ENCODE data around the gene HINT3.
"Not testable (repeated sequence)": the region's sequence is repeated elsewhere in the genome, so short reads cannot be mapped to it uniquely, and the experiment has no call there.

Gene HINT3

GRCh38 chr6:126002755-126003679, 46.4 kb downstream of the HINT3 start:
- DNase-seq (ENCODE audit: low spot score) = no peak

- no peak for DNase-seq (ENCODE audit: low spot score)
Measured at GRCh38 chr6:126007800-126008199, 51.2 kb downstream of the HINT3 start.

GRCh38 chr6:126010040-126010439, 53.5 kb downstream of the HINT3 start:
- no peak for DNase-seq (ENCODE audit: low spot score)

- DNase-seq (ENCODE audit: low spot score) = no peak
Measured at GRCh38 chr6:126015863-126016262, 59.3 kb downstream of the HINT3 start.

GRCh38 chr6:126016591-126016990, 60.0 kb downstream of the HINT3 start:
- no peak for DNase-seq (ENCODE audit: low spot score)

GRCh38 chr6:126017668-126018067, 61.1 kb downstream of the HINT3 start:
- no peak for DNase-seq (ENCODE audit: low spot score)

GRCh38 chr6:126020305-126021050, 63.9 kb downstream of the HINT3 start:
- no peak for DNase-seq (ENCODE audit: low spot score)

GRCh38 chr6:126023474-126023873, 66.9 kb downstream of the HINT3 start:
- not testable (repeated sequence) for DNase-seq (ENCODE audit: low spot score)

GRCh38 chr6:126026001-126026400, 69.4 kb downstream of the HINT3 start:
- no peak for DNase-seq (ENCODE audit: low spot score)

GRCh38 chr6:126027601-126028000, 71.0 kb downstream of the HINT3 start:
- no peak for DNase-seq (ENCODE audit: low spot score)

Data from hepatic stellate cell (primary cell).